Chondrocyte (in vitro differentiated cells): Measurements from ENCODE around the gene NEU1. TPM values are rescaled to one million over a fixed set of nuclear protein-coding genes. Genes with fewer than 3 reads are reported as not detected.

Experiments
- DNase-seq: peaks from one replicate; pipeline ENCODE4 v3.0.0; 2021; ENCODE audit warnings: mixed read lengths, low spot score
- H3K27ac Mint-ChIP-seq: one replicate; pipeline ENCODE4 v1.8.0; 2021; ENCODE audit warnings: mild to moderate bottlenecking, moderate library complexity, mixed read lengths; ENCODE audit not compliant: unreplicated experiment
- H3K27me3 Mint-ChIP-seq: 2 replicates; pipeline ENCODE4 v1.8.0; 2021; ENCODE audit warnings: low read depth, mixed read lengths
- H3K36me3 Mint-ChIP-seq: 2 replicates; pipeline ENCODE4 v1.8.0; 2021; ENCODE audit warnings: low read depth, mixed read lengths
- H3K4me1 Mint-ChIP-seq: 2 replicates; pipeline ENCODE4 v1.8.0; 2021; ENCODE audit warnings: low read depth, mild to moderate bottlenecking, mixed read lengths
- H3K4me3 Mint-ChIP-seq: one replicate; pipeline ENCODE4 v1.8.0; 2021; ENCODE audit warnings: mild to moderate bottlenecking, moderate library complexity, mixed read lengths; ENCODE audit not compliant: unreplicated experiment
- H3K9me3 Mint-ChIP-seq: 2 replicates; pipeline ENCODE4 v1.8.0; 2021; ENCODE audit warnings: low read depth, mixed read lengths
- total RNA-seq: library from RNA; stranded (reverse); gene quantifications from 3 replicates; pipeline ENCODE4 v1.2.1, GENCODE V29; 2021
- TF ChIP-seq, protein P1 (sequence below): fragments of 200-600 bp; sonication (generic); IDR thresholded peaks from 2 replicates; pipeline ENCODE4 v1.5.0; 2021; ENCODE audit warnings: antibody characterized with exemption, mild to moderate bottlenecking, moderate library complexity

NEU1 gene
- total RNA-seq, 1 donor from 2014 or later = 64.2 TPM

DNA sequence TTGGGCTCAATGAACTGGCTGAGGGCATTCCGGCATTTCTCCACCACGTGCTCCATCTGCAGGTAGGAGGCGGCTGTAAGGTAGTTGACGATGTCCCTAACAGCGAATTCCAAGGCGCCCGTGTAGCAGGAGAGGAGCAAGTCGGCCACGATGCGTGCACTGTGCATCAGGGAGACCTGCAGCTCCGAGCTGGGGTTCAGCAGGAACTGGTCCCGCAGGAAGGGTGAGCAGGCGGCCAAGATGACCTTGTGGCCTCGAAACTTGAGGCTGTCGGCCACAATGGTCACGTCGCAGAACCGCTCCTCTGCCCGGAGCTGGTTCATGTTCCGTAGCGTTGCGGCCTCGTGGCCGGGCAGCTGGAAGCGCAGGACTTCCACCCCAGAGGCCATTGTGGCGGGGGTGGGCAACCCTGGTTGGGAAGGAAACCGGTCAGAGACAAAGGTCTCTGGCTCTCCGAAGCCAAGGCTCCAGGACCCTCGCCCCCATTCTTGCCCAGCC, 38.3 kb upstream of the NEU1 start:
- Mint-ChIP-seq H3K27ac (peak overlapping the region; percentile 32), H3K27me3 (no peaks in the 10 kb centered on the region), H3K4me1 (peaks cover 31% of the 10 kb centered on the region), H3K9me3 (no peaks in the 10 kb centered on the region), H3K36me3 (no peaks in the 10 kb centered on the region), H3K4me3 (peak overlapping the region; percentile 73)
- peak; percentile 86 for DNase-seq
- TF ChIP-seq, protein P1, sequence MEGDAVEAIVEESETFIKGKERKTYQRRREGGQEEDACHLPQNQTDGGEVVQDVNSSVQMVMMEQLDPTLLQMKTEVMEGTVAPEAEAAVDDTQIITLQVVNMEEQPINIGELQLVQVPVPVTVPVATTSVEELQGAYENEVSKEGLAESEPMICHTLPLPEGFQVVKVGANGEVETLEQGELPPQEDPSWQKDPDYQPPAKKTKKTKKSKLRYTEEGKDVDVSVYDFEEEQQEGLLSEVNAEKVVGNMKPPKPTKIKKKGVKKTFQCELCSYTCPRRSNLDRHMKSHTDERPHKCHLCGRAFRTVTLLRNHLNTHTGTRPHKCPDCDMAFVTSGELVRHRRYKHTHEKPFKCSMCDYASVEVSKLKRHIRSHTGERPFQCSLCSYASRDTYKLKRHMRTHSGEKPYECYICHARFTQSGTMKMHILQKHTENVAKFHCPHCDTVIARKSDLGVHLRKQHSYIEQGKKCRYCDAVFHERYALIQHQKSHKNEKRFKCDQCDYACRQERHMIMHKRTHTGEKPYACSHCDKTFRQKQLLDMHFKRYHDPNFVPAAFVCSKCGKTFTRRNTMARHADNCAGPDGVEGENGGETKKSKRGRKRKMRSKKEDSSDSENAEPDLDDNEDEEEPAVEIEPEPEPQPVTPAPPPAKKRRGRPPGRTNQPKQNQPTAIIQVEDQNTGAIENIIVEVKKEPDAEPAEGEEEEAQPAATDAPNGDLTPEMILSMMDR = no peak

DNA sequence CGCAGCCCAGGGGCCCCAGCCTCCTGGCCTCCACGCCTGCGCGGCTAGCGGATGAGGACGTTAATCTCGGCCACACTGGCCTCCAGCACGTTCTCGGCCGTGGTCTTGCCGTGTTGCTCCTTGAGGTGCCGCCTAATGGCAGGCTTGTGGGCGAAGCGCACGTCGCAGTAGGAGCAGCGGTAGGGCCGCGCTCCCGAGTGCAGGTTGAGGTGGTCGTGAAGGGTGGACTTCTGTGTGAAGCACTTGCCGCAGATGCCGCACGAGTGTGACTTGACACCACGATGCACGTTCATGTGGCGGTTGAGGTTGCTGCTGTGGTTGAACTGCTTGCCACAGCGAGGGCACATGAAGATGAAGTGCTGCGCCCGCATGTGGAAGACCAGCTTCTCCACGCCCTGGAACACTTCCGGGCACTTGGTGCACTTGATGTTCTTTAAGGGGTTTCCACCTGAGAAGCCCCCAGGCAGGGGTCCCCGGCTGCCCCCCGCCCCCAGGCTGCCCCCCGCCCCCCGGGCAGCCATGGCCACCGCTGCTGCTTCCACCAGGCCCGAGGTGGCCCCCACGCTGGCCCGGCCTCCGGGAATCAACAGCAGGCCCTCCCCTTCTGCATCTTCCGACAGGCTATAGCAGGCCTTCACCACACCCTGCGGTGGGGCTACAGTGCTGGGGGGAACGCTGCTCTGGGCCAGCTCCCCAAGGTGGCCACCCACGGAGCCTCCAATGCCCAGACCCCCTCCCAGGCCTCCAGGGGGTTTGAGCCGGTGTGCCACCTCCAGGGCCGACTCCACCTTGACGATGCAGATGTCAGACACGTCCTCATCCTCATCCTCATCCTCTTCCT, 37.5 kb upstream of the NEU1 start:
- TF ChIP-seq, protein P1 = no peak
- H3K36me3 Mint-ChIP-seq = no peaks in the 10 kb centered on the region
- H3K4me1 Mint-ChIP-seq = peaks cover 34% of the 10 kb centered on the region
- H3K27ac Mint-ChIP-seq = no peak overlapping the region
- no peak overlapping the region for H3K4me3 Mint-ChIP-seq
- H3K9me3 Mint-ChIP-seq = no peaks in the 10 kb centered on the region
- no peak for DNase-seq
- H3K27me3 Mint-ChIP-seq = no peaks in the 10 kb centered on the region

DNA sequence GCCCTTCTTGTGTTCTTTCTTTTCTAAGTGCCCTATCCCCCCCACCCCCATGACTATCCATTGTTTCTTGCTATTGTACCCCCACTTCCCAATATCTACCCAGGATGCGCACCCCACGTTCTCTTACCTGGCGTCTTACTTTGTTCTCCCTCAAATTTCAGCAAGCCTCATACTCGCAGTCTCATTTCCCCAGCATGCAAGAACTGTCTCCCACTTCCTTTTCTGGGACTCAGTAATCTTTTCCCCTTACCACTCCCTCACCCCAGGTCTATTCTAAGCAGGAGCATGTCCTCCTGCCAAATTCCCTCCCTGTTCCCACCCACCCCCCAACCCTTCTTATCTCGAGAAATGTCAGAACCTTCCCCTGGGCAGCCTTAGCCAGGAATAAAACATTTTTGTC, 36.6 kb upstream of the NEU1 start:
- Mint-ChIP-seq H3K27ac (peak overlapping the region; percentile 63), H3K9me3 (no peaks in the 10 kb centered on the region), H3K4me1 (peaks cover 34% of the 10 kb centered on the region), H3K4me3 (no peak overlapping the region), H3K36me3 (peaks cover 1% of the 10 kb centered on the region), H3K27me3 (no peaks in the 10 kb centered on the region)
- TF ChIP-seq, protein P1 = no peak
- no peak for DNase-seq

DNA sequence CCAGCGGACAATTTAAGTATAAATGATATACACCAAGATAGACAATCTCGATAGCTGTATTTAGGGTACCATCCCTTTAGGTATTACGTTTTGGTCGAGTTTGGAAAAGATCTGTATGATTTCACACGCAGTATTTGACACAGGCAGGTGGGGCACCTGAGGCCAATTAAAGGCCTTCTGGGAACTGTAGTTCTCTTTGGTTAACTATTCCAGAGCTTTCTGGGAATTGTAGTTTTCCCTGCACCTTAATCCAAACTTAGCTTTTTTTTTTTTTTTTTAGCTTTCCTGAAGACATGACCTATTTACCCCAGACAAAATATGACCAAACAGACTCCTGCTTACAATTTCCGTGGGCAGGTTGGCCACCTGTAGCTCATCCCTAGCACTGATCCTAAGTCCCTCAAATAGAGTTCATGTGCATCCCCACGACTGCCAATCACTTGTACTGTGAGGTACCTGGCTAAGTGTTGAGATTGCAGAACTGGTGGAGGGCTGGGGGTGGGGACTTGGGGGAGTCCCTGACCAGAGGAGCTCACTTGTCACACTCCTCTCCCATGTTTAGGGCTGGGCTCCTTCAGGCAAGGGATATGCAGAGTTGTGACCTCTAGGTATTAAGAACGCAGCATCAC, 35.9 kb upstream of the NEU1 start:
- no peak for DNase-seq
- no peaks in the 10 kb centered on the region for H3K9me3 Mint-ChIP-seq

More for the DNA sequence above, 35.9 kb upstream of the NEU1 start:
- H3K27ac Mint-ChIP-seq = peak overlapping the region; percentile 91
- H3K36me3 Mint-ChIP-seq = peaks cover 1% of the 10 kb centered on the region
- H3K4me1 Mint-ChIP-seq = peaks cover 34% of the 10 kb centered on the region
- no peaks in the 10 kb centered on the region for H3K27me3 Mint-ChIP-seq
- TF ChIP-seq, protein P1 = no peak
- H3K4me3 Mint-ChIP-seq = peak overlapping the region; percentile 96
